Right cardiac atrium (tissue), 5 donors: Measurements from ENCODE around the gene GTSE1. TPM values are rescaled to one million over a fixed set of nuclear protein-coding genes. Genes with fewer than 3 reads are reported as not detected.

Experiments used
- ATAC-seq, 2 donors: fragments of 200-7000 bp; cut with Tn5 transposase; one replicate each; pipeline versions ENCODE4 v1.8.0 to v1.9.1; 2020; ENCODE audit warnings: moderate library complexity in 2 of 2, mild to moderate bottlenecking in 1 of 2
- DNase-seq, 3 donors: peaks; one replicate each; pipeline ENCODE4 v3.0.0-alpha.2; 2020
- H3K27ac ChIP-seq: one replicate; pipeline ENCODE4 v1.5.1; 2013; ENCODE audit warnings: mild to moderate bottlenecking, low read length, control low read depth, moderate library complexity
- H3K27me3 ChIP-seq: one replicate; pipeline ENCODE4 v1.6.1; 2013; ENCODE audit not compliant: control insufficient read depth, insufficient read depth
- H3K4me1 ChIP-seq: one replicate; pipeline ENCODE4 v1.6.1; 2013; ENCODE audit warnings: low read length; ENCODE audit not compliant: control insufficient read depth, insufficient read depth
- H3K4me3 ChIP-seq: one replicate; pipeline ENCODE4 v1.5.1; 2013; ENCODE audit warnings: low read length, control low read depth
- H3K9me3 ChIP-seq: one replicate; pipeline ENCODE4 v1.6.1; 2013; ENCODE audit warnings: low read length; ENCODE audit not compliant: control insufficient read depth
- WGBS: extraction: QIAGEN DNeasy Blood & Tissue Kit; methylation state at CpG from one replicate; pipeline ENCODE4 v1.1.7; 2013; 5-methylcytosine and 5-hydroxymethylcytosine counted together
- intact Hi-C, 4 donors: fragments of 100-400 bp; cut with DNase I; formaldehyde crosslinking; loops; one replicate each; pipeline versions ENCODE4 v1.11.0 to v1.14.0; 2022 to 2023
- polyA plus RNA-seq: library from polyadenylated mRNA; stranded (reverse); fragments of 200-250 nt; gene quantifications from one replicate; pipeline ENCODE4 v1.2.3, GENCODE V29; 2013
- total RNA-seq, 4 donors: library from RNA; stranded (reverse); fragmentation: NEBNext Ultra II Directional; extraction: Animal tissue kit (Norgen Biotek cat#: 25700); gene quantifications; one replicate each; pipeline ENCODE4 v1.2.1, GENCODE V29; 2021
- donor health status: healthy with polysubstance abuse.
- donor health status: DM: no; HTN: yes; CAD: no.
- donor health status: DM: no; HTN: no; CAD: no.
- donor health status: DM: no; HTN: yes; CAD: no; lungs with severe emphysema.
- donor health status: DM: yes; HTN: yes; CAD: no.

GTSE1 gene
- total and polyA plus RNA-seq, 5 donors = 0.42 to 1.8 (median 1.2) TPM

GRCh38 chr22:46275455-46276122, 21.1 kb upstream of the GTSE1 start:
- ATAC-seq = no peak
- H3K27me3 ChIP-seq = no peaks in the 10 kb centered on the region
- WGBS = 68% methylated on average over 3 of the region's 3 CpGs
- no peak overlapping the region for H3K27ac ChIP-seq
- H3K4me1 ChIP-seq = no peaks in the 10 kb centered on the region
- no peaks in the 10 kb centered on the region for H3K9me3 ChIP-seq
- H3K4me3 ChIP-seq = no peak overlapping the region
- intact Hi-C loops = no loop called here
- no peak for DNase-seq

- no peak overlapping the region for H3K27ac ChIP-seq
- no peak for ATAC-seq
- no peak for DNase-seq
- 88% methylated on average over 7 of the region's 7 CpGs for WGBS
- no peak overlapping the region for H3K4me3 ChIP-seq
- H3K27me3 ChIP-seq = no peaks in the 10 kb centered on the region
- H3K9me3 ChIP-seq = no peaks in the 10 kb centered on the region
- intact Hi-C loops = no loop called here
- H3K4me1 ChIP-seq = no peaks in the 10 kb centered on the region
Observed at GRCh38 chr22:46276563-46276962, 20.1 kb upstream of the GTSE1 start.

- no peak for DNase-seq
- Histone ChIP-seq H3K27me3 (no peaks in the 10 kb centered on the region), H3K27ac (no peak overlapping the region), H3K9me3 (no peaks in the 10 kb centered on the region), H3K4me3 (no peak overlapping the region), H3K4me1 (no peaks in the 10 kb centered on the region)
- intact Hi-C loops = no loop called here
- WGBS = 91% methylated on average over 22 of the region's 22 CpGs
- no peak for ATAC-seq
Observed at GRCh38 chr22:46278656-46279645, 17.7 kb upstream of the GTSE1 start.

- 85% methylated on average over 12 of the region's 12 CpGs for WGBS
- intact Hi-C loops = no loop called here
- DNase-seq = no peak
Observed at GRCh38 chr22:46280063-46280817, 16.4 kb upstream of the GTSE1 start.

GRCh38 chr22:46280999-46281623, 15.6 kb upstream of the GTSE1 start:
- 65% methylated on average over 19 of the region's 19 CpGs for WGBS
- no peaks in the 10 kb centered on the region for H3K27me3 ChIP-seq
- H3K4me1 ChIP-seq = no peaks in the 10 kb centered on the region
- DNase-seq (peak in 1 of 3 donors; percentile 54), ATAC-seq (peak; percentile 32 to 39)
- no peak overlapping the region for H3K4me3 ChIP-seq
- intact Hi-C loops = no loop called here
- no peak overlapping the region for H3K27ac ChIP-seq
- H3K9me3 ChIP-seq = no peaks in the 10 kb centered on the region

More at GRCh38 chr22:46280063-46280817, 16.4 kb upstream of the GTSE1 start:
- H3K27me3 ChIP-seq = no peaks in the 10 kb centered on the region
- H3K9me3 ChIP-seq = no peaks in the 10 kb centered on the region
- peak; percentile 31 to 44 for ATAC-seq
- H3K4me1 ChIP-seq = no peaks in the 10 kb centered on the region
- peak overlapping the region; percentile 24 for H3K27ac ChIP-seq
- no peak overlapping the region for H3K4me3 ChIP-seq

- no peaks in the 10 kb centered on the region for H3K4me1 ChIP-seq
- DNase-seq = peak in 1 of 3 donors; percentile 22
- ATAC-seq = no peak
- intact Hi-C loops = no loop called here
- H3K4me3 ChIP-seq = no peak overlapping the region
- no peak overlapping the region for H3K27ac ChIP-seq
- 97% methylated on average over 13 of the region's 13 CpGs for WGBS
- no peaks in the 10 kb centered on the region for H3K9me3 ChIP-seq
- H3K27me3 ChIP-seq = no peaks in the 10 kb centered on the region
Observed at GRCh38 chr22:46281866-46282678, 14.6 kb upstream of the GTSE1 start.

- WGBS = 96% methylated on average over 3 of the region's 3 CpGs
- no peak overlapping the region for H3K4me3 ChIP-seq
- intact Hi-C loops = no loop called here
- no peaks in the 10 kb centered on the region for H3K27me3 ChIP-seq
- peaks cover 3% of the 10 kb centered on the region for H3K4me1 ChIP-seq
- ATAC-seq (no peak), DNase-seq (no peak)
- H3K27ac ChIP-seq = no peak overlapping the region
- H3K9me3 ChIP-seq = no peaks in the 10 kb centered on the region
Observed at GRCh38 chr22:46286006-46286405, 10.7 kb upstream of the GTSE1 start.

- peak in 1 of 3 donors; percentile 48 for DNase-seq
- Histone ChIP-seq H3K4me1 (peaks cover 3% of the 10 kb centered on the region), H3K27me3 (no peaks in the 10 kb centered on the region), H3K4me3 (no peak overlapping the region), H3K9me3 (no peaks in the 10 kb centered on the region), H3K27ac (peak overlapping the region; percentile 78)
- WGBS = 89% methylated on average over 15 of the region's 15 CpGs
- intact Hi-C loops = no loop called here
- ATAC-seq = no peak
Observed at GRCh38 chr22:46286941-46287872, 9.5 kb upstream of the GTSE1 start.
